SHP77 treated with DMSO at 0.1 percent for 48 hours (cell line): ENCODE results near the gene MIOX.

ENCODE experiments used
- DNase-seq: peaks from one replicate; lab custom pipeline; 2025; lab: John Stamatoyannopoulos, UW

The MIOX gene

DNA sequence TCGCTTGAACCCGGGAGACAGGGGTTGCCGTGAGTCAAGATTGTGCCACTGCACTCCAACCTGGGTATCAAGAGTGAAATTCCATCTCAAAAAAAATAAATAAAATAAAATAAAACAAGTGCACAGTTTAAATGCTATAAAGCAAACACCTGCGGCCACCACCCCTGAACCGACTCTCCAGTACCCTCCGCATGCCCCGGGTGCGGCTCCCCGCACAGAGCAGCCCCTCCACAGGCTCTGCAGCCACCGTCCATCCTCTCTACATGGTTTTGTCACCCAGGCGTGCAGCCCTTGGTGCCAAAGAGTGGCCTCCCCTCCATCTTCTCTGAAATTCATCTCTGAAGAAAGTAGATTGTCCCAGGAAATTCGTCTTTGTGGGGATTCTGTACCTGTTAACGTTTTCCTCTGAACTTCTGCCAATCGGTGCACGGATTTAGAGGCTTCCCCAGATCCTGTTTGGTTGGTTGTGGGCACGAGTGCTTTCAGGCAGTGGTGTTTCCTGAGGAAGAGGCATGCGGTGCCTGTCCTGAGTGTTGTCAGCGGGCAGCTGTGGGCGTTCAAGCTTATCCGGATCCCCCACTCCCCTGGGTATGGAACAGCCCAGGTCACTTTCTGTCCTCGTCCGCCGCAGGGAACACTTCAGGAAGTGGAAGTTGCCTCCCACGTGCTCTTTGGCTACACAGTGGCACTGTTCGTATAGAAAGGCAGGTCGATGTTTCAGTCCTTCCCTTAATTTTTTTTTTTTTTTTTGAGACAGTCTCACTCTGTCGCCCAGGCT, 4.1 kb downstream of the MIOX start:
- no peak for DNase-seq

DNA sequence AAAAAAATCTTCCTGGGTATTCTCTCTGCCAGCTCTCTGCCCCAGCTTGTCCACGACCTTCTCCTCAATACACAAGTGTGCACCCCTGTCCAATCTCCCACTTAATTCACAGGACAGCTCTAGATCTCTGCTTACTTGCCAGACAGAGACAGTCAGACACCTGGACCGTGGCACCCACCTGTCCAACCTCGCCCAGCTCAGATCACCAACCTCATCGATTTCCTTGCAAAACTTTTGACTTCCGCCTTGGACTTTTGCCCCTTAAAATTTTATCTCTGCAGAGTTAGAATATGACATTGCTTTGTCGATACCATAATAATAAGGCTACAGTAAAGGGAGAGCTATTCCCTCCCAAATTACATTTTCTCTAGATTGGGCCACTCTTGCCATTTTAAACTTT, 10.4 kb downstream of the MIOX start:
- no peak for DNase-seq

DNA sequence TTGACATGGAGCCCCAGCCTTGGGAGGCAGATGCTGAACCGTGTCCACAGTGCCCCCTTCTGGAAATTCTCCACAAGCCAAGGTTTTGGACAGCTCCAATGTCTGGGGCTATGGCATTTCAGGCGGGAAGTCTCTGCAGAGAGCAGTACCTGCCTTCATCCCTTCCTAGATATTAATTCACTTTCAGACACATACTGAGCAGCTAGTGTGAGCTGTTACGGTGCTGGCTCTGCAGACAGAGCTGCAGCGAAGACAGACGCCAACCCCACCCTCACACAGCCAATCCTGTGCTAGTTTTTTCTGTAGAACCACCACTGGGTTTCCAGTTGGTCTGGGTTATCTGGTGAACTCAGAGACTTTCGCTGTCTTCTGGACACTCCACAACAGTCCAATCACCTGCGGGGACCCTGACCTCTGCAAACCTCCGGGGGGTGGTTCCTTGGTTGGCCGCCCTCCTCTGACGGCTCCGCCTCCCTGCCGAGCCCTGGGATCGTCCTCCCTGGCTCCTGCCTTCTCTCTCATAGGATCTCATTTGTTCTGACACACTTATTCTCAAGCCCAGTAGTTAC, 11.7 kb downstream of the MIOX start:
- peak; percentile 68 for DNase-seq

DNA sequence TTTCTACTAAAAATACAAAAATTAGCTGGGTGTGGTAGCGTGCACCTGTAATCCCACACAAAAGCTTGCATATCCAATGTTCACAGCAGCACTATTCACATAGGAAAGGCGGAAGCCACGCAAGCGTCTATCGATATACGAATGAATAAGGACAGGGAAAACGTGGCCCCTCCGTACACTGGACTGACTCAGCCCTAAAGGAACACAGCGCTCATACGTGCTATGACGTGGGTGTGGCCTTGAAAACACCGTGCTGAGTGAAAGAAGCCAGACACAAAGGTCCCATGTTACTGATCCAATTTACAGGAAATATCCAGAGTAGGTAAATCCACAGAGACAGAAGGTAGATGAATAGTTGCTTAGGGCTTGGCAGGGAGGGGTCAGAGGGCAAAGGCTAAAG, 13.8 kb downstream of the MIOX start:
- DNase-seq = no peak

DNA sequence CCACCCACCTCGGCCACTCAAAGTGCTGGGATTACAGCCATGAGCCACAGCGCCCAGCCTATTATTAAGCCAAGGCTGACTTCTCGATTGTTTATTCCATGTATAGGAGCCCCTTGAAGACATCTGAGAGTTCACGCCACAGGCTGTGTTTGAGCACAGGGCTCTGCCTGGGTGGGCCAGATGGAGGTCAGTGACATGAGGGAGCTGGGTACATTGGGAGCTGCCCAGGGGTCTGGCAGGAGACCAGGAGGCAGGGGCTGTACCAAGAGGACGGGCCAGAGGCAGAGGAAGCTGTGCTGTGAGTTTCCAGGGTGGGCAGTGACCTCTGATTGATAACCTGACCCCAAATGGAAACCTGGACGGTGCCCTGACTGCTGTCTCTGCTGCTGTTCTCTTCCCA, 15.4 kb downstream of the MIOX start:
- DNase-seq = no peak

DNA sequence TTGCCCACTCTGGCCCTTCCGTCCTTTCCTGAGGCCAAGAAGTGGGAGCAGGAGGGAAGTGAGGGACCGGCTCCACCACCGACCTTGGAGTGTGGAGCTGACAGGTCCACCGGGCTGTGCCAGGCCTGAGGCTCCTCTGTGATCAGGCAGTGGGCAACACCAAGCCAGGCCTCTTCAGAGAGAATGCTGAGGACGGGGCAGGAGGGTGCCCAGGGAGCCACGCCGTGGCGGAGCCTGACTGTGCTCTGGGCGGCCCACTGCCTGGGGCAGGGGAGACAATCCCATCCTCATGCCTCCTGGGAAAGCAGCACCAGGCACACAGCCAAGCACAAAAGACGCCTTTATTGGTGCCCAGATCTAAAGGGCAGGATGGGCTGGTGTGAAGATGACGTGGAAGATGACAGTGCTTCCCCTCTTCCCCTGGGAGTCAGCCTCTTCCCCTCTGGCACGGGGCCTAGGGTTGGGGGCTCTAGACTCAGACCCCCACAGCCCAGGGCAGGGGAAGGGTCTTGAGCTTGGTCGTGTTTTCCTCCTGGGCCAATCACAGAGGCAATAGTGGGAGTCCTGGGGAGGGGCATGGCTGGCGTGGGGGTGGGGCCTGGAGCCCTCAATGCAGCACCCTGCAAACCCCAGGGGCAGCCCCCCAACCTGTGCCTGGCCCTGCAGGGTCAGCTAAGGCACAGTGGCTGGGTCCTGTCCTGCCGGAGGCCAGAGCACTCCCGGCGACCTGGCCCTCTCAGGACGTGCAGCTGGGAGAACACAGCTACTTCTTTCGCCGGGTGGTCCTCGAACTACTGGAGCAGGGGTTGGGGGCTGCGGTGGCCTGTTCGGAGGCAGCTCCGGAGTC, 16.2 kb downstream of the MIOX start:
- no peak for DNase-seq

DNA sequence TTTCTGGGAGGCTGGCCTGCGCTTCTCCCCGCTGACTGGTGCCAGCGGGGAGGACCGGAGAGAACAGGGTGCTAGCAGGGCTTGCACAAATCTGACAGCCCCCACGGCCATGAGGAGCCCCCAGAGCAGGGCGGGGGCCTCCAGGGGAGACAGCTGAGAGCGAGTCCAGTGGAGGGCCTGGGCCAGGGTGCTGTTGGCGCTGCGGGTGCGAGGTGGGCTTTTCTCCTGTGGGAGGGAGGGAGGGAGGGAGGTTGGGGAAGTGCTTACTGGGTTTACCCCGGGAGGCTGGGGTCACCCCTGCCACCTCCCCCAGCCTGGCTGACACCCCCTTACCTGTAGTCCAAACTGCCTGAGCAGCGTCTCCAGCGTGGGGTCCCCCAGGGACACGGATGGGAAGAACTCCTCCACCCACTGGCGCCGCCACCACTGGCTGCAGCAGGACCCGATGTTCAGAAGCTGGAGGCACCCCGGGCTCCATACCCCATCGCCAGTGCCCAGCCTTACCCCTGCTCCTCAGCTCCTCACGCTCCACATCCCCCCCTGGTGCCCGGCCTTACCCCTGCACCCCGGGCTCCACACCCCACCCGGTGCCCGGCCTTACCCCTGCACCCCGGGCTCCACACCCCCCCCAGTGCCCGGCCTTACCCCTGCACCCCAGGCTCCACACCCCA, 17.0 kb downstream of the MIOX start:
- DNase-seq = no peak

DNA sequence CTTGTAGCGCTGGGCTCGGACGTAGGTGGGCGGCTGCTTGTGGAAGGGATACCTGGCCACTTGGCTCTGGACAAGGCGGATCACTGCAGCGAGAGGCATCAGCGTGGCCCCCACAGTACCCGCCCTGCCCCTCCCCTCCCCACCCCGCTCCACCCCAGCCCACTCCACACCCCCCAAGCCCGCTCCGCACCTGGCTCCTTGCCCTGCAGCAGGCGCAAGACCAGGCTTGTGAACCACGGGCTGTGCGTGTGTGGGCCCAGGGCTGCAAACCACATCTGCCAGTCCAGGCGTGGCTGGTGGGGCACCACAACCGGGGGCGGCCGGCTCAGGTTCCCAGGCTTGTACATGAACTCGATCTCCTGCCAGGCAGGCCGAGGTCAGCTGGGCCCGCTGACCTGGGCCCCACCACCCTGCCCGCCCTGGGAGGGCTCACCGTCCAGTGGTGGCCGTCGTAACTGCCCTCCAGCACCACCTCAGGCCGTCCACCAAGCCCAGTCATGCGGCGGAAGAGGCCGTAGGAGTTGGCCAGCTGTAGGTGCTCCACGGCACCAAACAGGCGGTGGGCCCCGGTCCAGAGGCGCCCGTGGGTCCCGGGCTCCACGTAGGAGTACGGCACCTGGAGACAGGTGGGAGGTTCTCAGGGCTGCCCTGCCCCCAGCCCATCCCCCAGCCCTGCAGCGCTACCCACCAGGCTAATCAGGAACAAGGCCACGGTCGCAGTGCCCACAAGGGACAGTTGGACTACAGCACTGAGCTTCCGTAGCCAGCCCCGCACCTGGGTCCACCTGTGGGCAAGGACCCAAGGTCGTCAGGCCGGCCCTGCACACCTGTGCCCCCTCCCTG, 17.9 kb downstream of the MIOX start:
- no peak for DNase-seq

DNA sequence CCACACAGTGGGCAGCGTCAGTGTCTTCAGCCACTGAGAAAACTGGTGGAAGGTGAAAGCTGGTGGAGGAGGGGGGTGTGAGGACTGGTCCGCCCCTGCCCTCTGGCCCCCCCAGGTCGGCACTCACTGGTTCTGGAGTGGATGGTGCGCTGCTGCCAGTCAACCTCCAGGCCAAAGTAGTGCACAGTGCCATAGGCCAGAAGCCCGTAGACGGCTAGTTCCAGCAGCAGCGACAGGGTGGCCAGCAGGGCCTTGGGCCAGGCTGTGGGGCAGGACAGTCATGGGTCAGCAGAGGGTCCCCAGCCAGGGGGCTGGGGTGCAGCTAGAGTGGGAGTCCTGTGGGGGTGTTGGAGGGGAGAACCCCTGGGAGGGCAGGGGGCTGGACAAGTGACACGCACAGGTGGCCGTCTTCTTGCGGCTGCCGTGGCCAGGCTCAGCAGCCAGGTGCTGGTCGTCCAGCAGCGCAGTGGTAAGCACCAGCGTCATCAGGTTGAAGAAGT, 18.7 kb downstream of the MIOX start:
- DNase-seq = no peak

DNA sequence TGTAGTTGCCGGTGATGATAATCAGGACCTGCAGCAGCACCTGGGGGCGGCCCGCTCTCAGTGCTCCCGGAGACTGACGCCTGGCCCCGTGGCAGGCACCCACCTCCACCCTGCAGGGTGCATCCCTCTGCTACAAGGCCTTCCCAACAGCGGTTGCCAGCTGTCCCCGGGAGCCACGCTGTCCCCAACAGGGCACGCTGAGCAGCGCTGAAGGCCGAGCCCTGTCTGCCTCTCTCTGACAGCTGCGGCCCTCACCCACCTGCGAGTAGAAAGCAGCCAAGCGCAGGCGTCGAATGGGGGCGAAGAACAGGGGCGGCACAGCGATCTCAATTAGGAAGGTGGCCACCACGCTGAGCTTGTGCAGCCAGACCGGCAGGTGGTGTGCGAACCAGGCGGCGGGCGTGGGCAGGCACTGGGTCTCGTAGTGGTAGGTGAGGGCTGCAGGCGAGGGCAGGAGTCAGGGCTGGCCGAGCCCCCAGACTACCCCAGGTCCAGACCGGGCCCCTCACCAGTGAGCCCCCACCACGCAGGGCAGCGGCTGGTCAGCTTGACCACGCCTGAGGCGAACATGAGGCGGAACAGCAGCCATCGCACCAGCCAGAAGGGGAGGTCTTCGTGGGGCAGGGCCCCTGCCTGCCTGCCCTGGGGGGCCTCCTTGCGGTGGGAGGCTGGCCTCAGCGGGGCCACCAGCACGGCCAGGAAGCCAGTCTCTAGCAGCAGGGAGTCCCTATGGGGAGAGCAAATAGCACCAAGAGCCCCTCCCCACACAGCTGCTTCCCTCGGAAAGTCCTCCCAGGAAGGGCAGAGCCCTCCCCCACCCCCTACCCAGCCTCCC, 19.3 kb downstream of the MIOX start:
- DNase-seq = no peak

DNA sequence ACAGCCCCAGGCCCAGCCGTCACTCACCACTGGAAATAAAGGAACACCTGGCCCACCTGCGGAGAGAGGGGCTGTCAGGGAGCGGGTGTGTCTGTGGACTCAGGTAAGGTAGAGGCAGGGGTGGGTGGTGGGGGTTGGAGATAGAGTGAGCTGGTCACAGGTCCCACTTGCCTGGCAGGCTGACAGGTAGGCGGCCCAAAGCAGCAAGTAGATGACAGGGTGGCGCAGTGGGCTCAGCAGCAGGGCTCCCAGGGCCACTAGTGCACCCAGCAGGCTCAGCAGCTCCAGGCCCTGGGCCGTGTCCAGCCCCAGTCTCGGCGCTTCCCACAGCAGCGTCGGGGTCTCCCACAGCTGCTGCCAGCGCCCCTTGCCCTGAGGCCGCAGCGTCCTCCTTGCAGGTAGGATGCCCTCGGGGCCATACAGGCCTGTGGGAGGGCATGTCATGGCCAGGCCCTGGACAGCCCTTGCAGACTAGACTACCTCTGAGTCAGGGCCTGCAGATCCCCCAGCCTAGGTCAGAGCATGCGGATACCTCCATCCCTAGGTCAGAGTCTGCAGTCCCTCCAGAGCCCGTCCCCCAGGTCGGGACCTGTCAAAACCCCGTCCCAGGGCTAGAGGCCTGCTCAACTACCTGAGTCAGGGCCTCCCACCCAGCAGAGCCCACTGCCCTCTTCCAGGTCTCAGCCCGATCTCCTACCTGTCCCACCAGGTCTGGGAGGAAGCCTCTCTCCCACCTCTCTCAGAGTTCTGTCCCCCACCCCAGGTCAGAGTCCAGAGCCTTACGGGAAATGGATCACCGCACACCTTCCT, 20.2 kb downstream of the MIOX start:
- no peak for DNase-seq

DNA sequence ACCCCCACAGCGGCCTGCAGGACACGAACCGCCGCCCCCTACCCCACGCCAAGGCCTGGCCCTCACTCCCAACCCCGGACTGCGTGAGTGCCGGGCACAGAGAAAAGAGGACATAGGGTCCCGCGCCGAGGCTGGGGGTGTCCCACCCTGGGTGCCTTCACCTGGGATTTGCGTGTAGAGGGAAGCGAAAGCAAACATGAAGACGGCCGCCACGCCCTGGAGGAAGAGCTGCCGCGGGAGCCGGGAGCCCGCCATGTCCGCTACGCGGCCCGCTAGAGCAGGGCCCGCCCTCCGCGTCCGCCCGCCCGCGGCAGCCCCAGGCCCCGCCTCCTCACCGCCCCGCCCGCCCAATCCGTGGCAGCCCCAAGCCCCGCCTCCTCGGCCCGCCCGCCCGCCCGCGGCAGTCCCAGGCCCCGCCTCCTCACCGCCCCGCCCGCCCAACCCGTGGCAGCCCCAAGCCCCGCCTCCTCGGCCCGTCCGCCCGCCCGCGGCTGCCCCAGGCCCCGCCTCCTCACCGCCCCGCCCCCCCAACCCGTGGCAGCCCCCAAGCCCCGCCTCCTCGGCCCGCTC, 20.8 kb downstream of the MIOX start, which contains the start of gene LMF2:
Gene LMF2 (minus strand): TSS at position 282 of the 570 bp plus-strand sequence. CDS start 27 bp downstream, at position 255.
- DNase-seq = peak; percentile 36

DNA sequence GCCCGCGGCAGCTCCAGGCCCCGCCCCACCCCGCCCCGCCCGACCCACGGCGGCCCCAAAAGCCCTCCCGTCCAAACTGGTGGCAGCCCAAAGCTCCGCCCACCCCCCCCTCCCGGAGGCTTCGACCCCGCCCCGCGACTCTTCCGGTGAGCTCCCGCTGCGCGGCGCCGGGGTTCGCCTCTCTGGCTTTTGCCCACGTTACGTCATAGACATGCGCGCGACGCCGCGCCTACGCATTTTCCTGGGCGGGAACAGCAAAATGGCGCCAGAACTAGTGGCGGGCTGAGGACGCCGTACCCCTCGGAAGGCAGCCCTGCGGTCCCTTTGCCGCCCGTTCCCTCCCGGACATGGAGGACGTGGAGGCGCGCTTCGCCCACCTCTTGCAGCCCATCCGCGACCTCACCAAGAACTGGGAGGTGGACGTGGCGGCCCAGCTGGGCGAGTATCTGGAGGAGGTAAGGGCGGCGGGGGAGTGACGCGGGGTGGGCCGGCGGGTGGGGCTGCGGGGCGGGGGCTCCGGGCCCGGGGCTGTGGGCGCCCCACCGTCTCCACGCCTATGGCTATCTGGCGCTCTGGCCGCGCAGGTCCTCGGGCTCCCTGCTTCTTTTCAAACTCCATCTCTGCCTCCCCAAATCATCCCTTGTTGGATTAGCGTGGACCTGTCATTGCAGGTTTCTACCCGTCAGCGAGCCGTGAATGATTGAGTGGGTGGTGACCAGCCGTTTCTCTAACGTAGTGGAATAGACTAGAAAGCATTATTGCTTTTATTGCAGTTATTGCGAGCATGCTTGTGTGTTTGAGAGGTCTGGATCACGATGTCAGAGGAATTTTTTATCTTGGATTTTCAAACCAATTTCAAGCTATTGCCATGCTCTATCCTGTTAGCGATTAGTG, 21.6 kb downstream of the MIOX start, which contains the start of gene NCAPH2:
Gene NCAPH2 (plus strand): TSS at position 234 of the 894 bp plus-strand sequence. CDS start 114 bp downstream, at position 348.
- peak; percentile 82 for DNase-seq

DNA sequence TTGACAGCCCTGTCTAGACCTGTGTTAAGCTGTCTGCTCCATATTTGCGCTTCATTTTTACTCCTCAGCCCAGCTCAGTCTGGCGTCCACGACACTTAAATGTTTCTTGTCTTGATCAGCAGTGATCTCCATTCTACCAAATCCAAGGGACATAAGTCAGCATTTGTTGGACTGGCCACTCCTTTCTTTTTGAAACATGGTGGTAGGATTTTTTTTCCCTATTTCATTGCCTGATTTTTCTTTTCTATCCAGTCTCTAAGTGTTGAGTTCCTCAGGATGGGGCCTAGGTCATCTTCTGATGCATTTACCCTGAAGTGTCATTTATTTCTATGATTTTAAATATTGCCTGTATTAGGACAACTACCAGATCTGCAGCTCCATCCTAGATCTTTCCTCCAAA, 22.2 kb downstream of the MIOX start:
- DNase-seq = no peak

DNA sequence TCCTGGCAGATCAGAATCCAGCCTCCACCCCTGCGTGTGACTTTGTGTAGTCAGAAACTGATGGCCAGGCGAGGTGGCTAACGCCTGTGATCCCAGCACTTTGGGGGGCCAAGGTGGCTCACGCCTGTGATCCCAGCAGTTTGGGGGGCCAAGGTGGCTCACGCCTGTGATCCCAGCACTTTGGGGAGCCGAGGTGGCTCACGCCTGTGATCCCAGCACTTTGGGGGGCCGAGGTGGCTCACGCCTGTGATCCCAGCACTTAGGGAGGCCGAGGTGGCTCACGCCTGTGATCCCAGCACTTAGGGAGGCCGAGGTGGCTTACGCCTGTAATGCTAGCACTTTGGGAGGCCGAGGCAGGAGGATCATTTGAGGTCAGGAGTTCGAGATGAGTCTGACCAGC, 26.5 kb downstream of the MIOX start:
- no peak for DNase-seq

DNA sequence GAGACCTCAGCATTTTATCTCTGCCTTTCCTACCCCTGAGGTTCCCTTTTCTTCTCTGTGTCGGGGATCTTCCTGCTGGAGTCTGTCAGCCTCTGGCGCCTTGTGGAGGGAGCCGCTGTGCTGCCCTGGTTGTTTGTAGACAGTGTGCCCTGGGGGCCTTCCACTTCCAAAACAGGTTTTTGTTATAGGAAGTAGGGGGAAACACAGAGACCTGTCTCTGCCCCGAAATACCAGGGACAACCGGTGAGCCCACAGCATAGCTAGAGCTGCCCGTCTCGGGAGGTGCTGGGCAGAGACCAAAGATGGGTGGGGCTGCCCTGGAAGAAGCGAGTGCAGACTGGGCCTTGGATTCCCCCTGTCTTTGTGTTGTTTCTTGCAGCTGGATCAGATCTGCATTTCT, 29.4 kb downstream of the MIOX start:
- no peak for DNase-seq

DNA sequence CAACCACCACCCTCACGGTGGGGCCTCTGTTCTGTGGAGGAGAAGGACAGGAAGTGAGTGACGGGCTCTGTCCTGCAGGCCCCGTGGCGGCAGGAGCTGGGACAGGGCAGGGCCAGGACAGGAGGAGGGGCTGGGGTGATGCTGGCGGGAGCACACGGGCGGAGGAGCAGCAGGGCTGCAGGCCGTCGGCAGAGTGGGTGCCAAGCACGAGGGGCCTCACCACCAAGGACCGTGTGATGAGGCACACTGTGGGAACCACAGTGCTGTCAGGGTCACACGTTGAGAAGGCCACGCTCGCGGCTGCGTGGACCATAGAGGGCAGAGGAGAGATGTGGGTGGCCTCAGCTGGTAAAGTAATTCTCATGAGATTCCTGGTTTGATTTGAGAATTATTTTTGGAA, 30.2 kb downstream of the MIOX start:
- DNase-seq = no peak
